Measurements from ENCODE around the gene GPR15. TPM values are rescaled to one million over a fixed set of nuclear protein-coding genes. Genes with fewer than 3 reads are reported as not detected.

The GPR15 gene
- total RNA-seq, 1 donor from 2014 or later: not detected

GRCh38 chr3:98521897-98522543, 9.8 kb upstream of the GPR15 start:
- Mint-ChIP-seq H3K4me1 (ENCODE audit: unreplicated experiment) (peaks cover 10% of the 10 kb centered on the region), H3K27me3 (ENCODE audit: unreplicated experiment) (peaks cover 4% of the 10 kb centered on the region), H3K9me3 (ENCODE audit: unreplicated experiment) (no peaks in the 10 kb centered on the region), H3K4me3 (ENCODE audit: unreplicated experiment) (peak overlapping the region; percentile 99), H3K36me3 (ENCODE audit: low read depth, unreplicated experiment) (peaks cover 17% of the 10 kb centered on the region), H3K27ac (ENCODE audit: unreplicated experiment) (peak overlapping the region; percentile 92)
- TF ChIP-seq, protein P1, sequence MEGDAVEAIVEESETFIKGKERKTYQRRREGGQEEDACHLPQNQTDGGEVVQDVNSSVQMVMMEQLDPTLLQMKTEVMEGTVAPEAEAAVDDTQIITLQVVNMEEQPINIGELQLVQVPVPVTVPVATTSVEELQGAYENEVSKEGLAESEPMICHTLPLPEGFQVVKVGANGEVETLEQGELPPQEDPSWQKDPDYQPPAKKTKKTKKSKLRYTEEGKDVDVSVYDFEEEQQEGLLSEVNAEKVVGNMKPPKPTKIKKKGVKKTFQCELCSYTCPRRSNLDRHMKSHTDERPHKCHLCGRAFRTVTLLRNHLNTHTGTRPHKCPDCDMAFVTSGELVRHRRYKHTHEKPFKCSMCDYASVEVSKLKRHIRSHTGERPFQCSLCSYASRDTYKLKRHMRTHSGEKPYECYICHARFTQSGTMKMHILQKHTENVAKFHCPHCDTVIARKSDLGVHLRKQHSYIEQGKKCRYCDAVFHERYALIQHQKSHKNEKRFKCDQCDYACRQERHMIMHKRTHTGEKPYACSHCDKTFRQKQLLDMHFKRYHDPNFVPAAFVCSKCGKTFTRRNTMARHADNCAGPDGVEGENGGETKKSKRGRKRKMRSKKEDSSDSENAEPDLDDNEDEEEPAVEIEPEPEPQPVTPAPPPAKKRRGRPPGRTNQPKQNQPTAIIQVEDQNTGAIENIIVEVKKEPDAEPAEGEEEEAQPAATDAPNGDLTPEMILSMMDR (IDR thresholded peaks at IDR 0.05; ENCODE audit: unreplicated experiment): no peak
- DNase-seq (ENCODE audit: low spot score): peak; percentile 25

DNA sequence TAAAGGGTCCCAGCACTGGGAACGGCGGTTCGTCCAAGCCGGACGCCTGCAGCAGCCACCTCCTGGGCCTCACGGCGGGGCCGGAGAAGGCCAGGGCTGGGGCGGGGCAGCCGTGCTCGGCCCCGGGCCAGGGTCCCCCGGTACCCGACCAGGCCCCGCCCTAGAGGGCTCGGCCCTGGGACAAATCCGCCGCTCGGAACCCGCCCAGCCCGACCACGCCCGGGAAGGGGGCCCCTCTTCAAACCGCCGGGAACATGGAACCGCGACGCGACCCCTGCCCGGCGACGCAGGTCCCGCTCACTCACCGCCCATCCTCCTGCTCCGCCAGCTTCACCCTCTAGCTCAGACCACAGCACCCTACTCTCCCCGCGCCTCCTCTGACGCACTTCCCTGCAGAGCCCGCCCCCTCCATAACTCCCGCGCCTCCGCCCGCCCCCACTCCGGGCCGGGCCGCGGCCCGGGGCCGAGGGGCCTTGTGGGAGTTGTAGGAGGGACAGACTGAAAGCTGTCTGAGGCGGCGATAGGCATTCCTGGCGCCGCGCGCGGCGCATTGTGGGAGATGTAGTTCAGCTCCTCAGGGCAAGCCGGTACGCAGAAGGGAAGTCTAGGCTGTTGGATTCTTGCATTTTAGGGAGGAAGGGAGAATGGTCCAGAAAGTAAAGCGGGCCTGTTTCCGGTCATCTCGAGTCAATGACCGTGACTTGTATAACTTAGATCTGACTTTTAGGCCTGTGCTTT, 9.1 kb upstream of the GPR15 start, which contains the start of gene CLDND1:
Gene CLDND1, minus strand, starts transcription at position 359 of the 738 bp plus-strand sequence. CDS start 1,478 bp downstream, outside the sequence.
- H3K9me3 Mint-ChIP-seq (ENCODE audit: unreplicated experiment): no peaks in the 10 kb centered on the region
- H3K4me3 Mint-ChIP-seq (ENCODE audit: unreplicated experiment): peak within 1 kb of the TSS; percentile 99
- H3K4me1 Mint-ChIP-seq (ENCODE audit: unreplicated experiment): peaks cover 10% of the 10 kb centered on the region
- H3K36me3 Mint-ChIP-seq (ENCODE audit: low read depth, unreplicated experiment): peaks cover 17% of the 10 kb centered on the region
- H3K27me3 Mint-ChIP-seq (ENCODE audit: unreplicated experiment): peaks cover 4% of the 10 kb centered on the region
- TF ChIP-seq, protein P1 (IDR thresholded peaks at IDR 0.05; ENCODE audit: unreplicated experiment): no peak
- H3K27ac Mint-ChIP-seq (ENCODE audit: unreplicated experiment): peak within 1 kb of the TSS; percentile 96
- DNase-seq (ENCODE audit: low spot score): peak; percentile 95

DNA sequence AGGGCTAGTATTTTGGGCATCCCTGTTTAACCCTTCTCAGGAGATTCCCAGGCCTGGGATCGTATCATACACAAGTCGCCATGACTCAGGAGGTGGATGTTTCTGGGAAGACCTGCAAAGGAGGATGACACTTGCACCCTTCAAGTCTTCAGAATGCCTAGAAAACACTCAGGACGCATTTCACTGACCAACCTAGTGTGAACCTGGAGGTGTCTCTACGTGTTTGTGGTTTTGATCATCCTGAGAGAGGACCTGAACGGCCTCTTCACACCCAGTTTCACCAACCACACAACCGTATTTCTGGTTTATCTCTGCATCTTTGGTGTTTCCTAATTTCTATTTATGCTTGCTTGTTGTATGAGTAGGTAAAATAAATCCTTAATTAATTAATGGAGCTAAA, 6.3 kb upstream of the GPR15 start:
- Mint-ChIP-seq H3K27ac (ENCODE audit: unreplicated experiment) (no peak overlapping the region), H3K9me3 (ENCODE audit: unreplicated experiment) (no peaks in the 10 kb centered on the region), H3K4me3 (ENCODE audit: unreplicated experiment) (no peak overlapping the region), H3K27me3 (ENCODE audit: unreplicated experiment) (peaks cover 4% of the 10 kb centered on the region), H3K36me3 (ENCODE audit: low read depth, unreplicated experiment) (peaks cover 5% of the 10 kb centered on the region), H3K4me1 (ENCODE audit: unreplicated experiment) (peaks cover 4% of the 10 kb centered on the region)
- DNase-seq (ENCODE audit: low spot score): no peak
- TF ChIP-seq, protein P1 (IDR thresholded peaks at IDR 0.05; ENCODE audit: unreplicated experiment): no peak

DNA sequence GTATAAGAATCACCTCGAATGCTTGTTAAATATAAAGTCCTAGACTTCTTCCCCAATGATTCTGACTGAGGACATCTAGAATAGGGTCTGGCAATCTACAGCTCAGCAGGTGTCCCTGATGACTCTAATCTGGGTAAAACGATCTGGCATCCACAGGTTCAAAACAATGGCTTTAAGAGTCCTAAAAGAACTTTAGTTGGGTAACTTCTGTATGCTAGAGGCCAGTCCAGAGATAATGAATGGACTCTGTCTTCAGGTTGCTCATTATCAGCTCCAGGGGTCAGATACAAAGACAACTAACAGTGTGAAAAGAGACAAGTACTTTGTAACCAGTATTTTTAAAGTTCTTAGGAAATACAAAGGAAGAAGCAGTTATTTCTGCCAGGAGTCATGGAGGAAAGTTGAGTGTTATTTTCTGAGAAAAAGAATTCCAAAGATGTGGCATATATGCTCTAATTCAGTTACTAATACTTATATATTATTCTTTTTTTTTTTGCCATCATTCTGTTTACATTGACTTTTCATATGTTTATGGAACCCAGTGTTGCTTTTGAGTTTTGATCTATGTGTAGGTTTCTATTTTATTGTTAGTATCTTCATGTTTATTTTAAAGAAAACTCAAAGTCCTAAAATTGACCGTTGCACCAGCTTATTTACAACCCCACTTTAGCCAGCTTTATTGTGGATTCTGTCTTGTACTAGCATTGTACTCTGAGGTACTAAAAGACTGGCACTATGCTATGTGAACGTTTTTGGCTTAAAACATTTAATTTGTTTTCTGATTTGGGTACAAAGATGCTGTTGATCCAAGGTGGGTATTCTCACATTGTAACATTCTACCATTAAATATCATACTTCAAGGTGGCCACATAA, 3.1 kb upstream of the GPR15 start:
- H3K4me3 Mint-ChIP-seq (ENCODE audit: unreplicated experiment): no peak overlapping the region
- no peaks in the 10 kb centered on the region for H3K27me3 Mint-ChIP-seq (ENCODE audit: unreplicated experiment)
- H3K27ac Mint-ChIP-seq (ENCODE audit: unreplicated experiment): no peak overlapping the region
- no peaks in the 10 kb centered on the region for H3K9me3 Mint-ChIP-seq (ENCODE audit: unreplicated experiment)
- no peaks in the 10 kb centered on the region for H3K36me3 Mint-ChIP-seq (ENCODE audit: low read depth, unreplicated experiment)
- no peaks in the 10 kb centered on the region for H3K4me1 Mint-ChIP-seq (ENCODE audit: unreplicated experiment)
- DNase-seq (ENCODE audit: low spot score): no peak
- TF ChIP-seq, protein P1 (IDR thresholded peaks at IDR 0.05; ENCODE audit: unreplicated experiment): no peak

All from endothelial cell (in vitro differentiated cells).